HepG2 (cell line): ENCODE data around the gene NCOA7. TPM values are rescaled to one million over a fixed set of nuclear protein-coding genes. Genes with fewer than 3 reads are reported as not detected.
A peak's percentile ranks its signal among the peaks of the same experiment; 100 is the strongest.

ENCODE experiments used
- DR1 ChIP-seq: sonication (generic); formaldehyde crosslinking; IDR thresholded peaks from 2 replicates; pipeline ENCODE4 v1.8.0; 2021; ENCODE audit warnings: mild to moderate bottlenecking, missing genetic modification reagents, inconsistent platforms
- JUN ChIP-seq: sonication (generic); formaldehyde crosslinking; IDR thresholded peaks from 2 replicates; pipeline ENCODE4 v1.4.0; 2020; ENCODE audit warnings: mild to moderate bottlenecking, missing genetic modification reagents
- POGZ ChIP-seq: sonication (generic); formaldehyde crosslinking; IDR thresholded peaks from 2 replicates; pipeline ENCODE4 v1.4.0; 2020; ENCODE audit warnings: mild to moderate bottlenecking, missing genetic modification reagents
- PRMT3 ChIP-seq: sonication (generic); formaldehyde crosslinking; IDR thresholded peaks from 2 replicates; pipeline ENCODE4 v1.8.1; 2022; ENCODE audit warnings: low read depth, mild to moderate bottlenecking, moderate library complexity, missing genetic modification reagents, borderline replicate concordance
- REST ChIP-seq, 2 experiments: IDR thresholded peaks; 2 replicates each; pipeline ENCODE4 v1.6.1; 2011 to 2012; ENCODE audit warnings: low read length in 2 of 2, borderline replicate concordance in 1 of 2, low read depth in 1 of 2, mild to moderate bottlenecking in 1 of 2, moderate library complexity in 1 of 2
- REXO4 ChIP-seq: sonication (generic); formaldehyde crosslinking; IDR thresholded peaks from 2 replicates; pipeline ENCODE4 v1.8.0; 2022; ENCODE audit warnings: missing genetic modification reagents, mild to moderate bottlenecking, borderline replicate concordance
- SMARCE1 ChIP-seq: fragments of 450-650 bp; IDR thresholded peaks from 2 replicates; pipeline ENCODE4 v1.6.1; 2017; ENCODE audit warnings: borderline replicate concordance
- SNRNP70 ChIP-seq: fragments of 200-400 bp; formaldehyde crosslinking; IDR thresholded peaks from 2 replicates; pipeline ENCODE4 v1.6.1; 2017; ENCODE audit warnings: mild to moderate bottlenecking, low read depth, low read length, moderate library complexity
- SOX13 ChIP-seq, 3 experiments: fragments of 450-650 bp in 1 of 3; sonication (generic) in 1 of 3; formaldehyde crosslinking in 1 of 3; IDR thresholded peaks in 2 of 3; conservative IDR thresholded peaks in 1 of 3; 2 replicates each; pipeline versions ENCODE4 v1.5.0 to v1.6.1; 2016 to 2020; ENCODE audit warnings: antibody characterized with exemption in 1 of 3, mild to moderate bottlenecking in 1 of 3, missing compliant biosample characterization in 1 of 3, missing genetic modification reagents in 1 of 3, moderate library complexity in 1 of 3
- ZBTB37 ChIP-seq: sonication (generic); formaldehyde crosslinking; IDR thresholded peaks from 2 replicates; pipeline ENCODE4 v1.4.0; 2020; ENCODE audit warnings: mild to moderate bottlenecking, missing genetic modification reagents
- ZBTB43 ChIP-seq: sonication (generic); formaldehyde crosslinking; conservative IDR thresholded peaks from 2 replicates; pipeline ENCODE4 v1.4.0; 2020; ENCODE audit warnings: missing genetic modification reagents
- ZC3H13 ChIP-seq: sonication (generic); formaldehyde crosslinking; IDR thresholded peaks from 2 replicates; pipeline ENCODE4 v1.8.1; 2023; ENCODE audit warnings: mild to moderate bottlenecking, missing genetic modification reagents, moderate library complexity
- ZFAT ChIP-seq: sonication (generic); formaldehyde crosslinking; conservative IDR thresholded peaks from 2 replicates; pipeline ENCODE4 v1.8.1; 2023; ENCODE audit warnings: missing genetic modification reagents, inconsistent platforms
- ZGPAT ChIP-seq: IDR thresholded peaks from 2 replicates; pipeline ENCODE4 v1.6.1; 2016; ENCODE audit warnings: mild to moderate bottlenecking
- ZNF607 ChIP-seq: sonication (generic); formaldehyde crosslinking; IDR thresholded peaks from 2 replicates; pipeline ENCODE4 v1.5.1; 2020; ENCODE audit warnings: missing genetic modification reagents, mild to moderate bottlenecking, borderline replicate concordance
- ZNF678 ChIP-seq: sonication (generic); formaldehyde crosslinking; IDR thresholded peaks from 2 replicates; pipeline ENCODE4 v1.4.0; 2020; ENCODE audit warnings: mild to moderate bottlenecking, missing genetic modification reagents
- ZNF776 ChIP-seq: sonication (generic); formaldehyde crosslinking; IDR thresholded peaks from 2 replicates; pipeline ENCODE4 v1.4.0; 2020; ENCODE audit warnings: mild to moderate bottlenecking, missing genetic modification reagents
- ZNF850 ChIP-seq: sonication (generic); formaldehyde crosslinking; conservative IDR thresholded peaks from 2 replicates; pipeline ENCODE4 v1.9.0; 2021; ENCODE audit warnings: mild to moderate bottlenecking, missing genetic modification reagents
- ZNF879 ChIP-seq: sonication (generic); formaldehyde crosslinking; IDR thresholded peaks from 2 replicates; pipeline ENCODE4 v1.8.1; 2023; ENCODE audit warnings: missing genetic modification reagents
- polyA plus RNA-seq, 8 experiments: library from polyadenylated mRNA; depleted of rRNA in 3 of 8; stranded (reverse) in 7 of 8; unstranded in 1 of 8; fragments of >200 nt; fragmentation: Illumina TruSeq in 4 of 8; extraction: Trizol in 4 of 8; gene quantifications; 2 replicates each; pipeline versions ENCODE4 v1.2.1 to v1.2.3, GENCODE V29; 2011 to 2016; ENCODE audit warnings: low read depth in 4 of 8, missing spikeins in 1 of 8, mixed read lengths in 1 of 8; ENCODE audit not compliant: insufficient read depth in 1 of 8
- total RNA-seq, 5 experiments: library from RNA; depleted of rRNA; stranded (reverse); fragments of >200 nt; fragmentation: Illumina TruSeq; extraction: Trizol; gene quantifications; 2 replicates each; pipeline ENCODE4 v1.2.3, GENCODE V29; 2016; ENCODE audit warnings: low read depth in 1 of 5
- TF ChIP-seq, protein P1 (sequence below): sonication (generic); formaldehyde crosslinking; IDR thresholded peaks from 2 replicates; pipeline ENCODE4 v1.4.0; 2020; ENCODE audit warnings: mild to moderate bottlenecking, low read depth, missing genetic modification reagents

Gene NCOA7
- total and polyA plus RNA-seq, 2 of the 13 experiments (the other 11 are each of a cell fraction or from before 2014, with no cell fraction given) = 13.6 to 20.8 TPM

- no peak for TF ChIP-seq REXO4 (CRISPR knock-in tag)
- TF ChIP-seq ZC3H13 (CRISPR knock-in tag) = no peak
- TF ChIP-seq REST (IDR thresholded peaks at IDR 0.05; ENCODE audit: borderline replicate concordance in 1 of 2, low read depth in 1 of 2, low read length in 2 of 2) = no peak
- no peak for TF ChIP-seq ZNF607 (CRISPR knock-in tag)
- no peak for TF ChIP-seq SNRNP70
- no peak for TF ChIP-seq PRMT3 (CRISPR knock-in tag)
- TF ChIP-seq ZGPAT (CRISPR knock-in tag) = no peak
- no peak for TF ChIP-seq POGZ (CRISPR knock-in tag)
- no peak for TF ChIP-seq ZFAT (CRISPR knock-in tag)
- no peak for TF ChIP-seq ZNF678 (CRISPR knock-in tag)
- no peak for TF ChIP-seq ZNF850
- TF ChIP-seq ZBTB43 (CRISPR knock-in tag) = no peak
- TF ChIP-seq JUN (CRISPR knock-in tag) = no peak
- no peak for TF ChIP-seq SOX13 (IDR thresholded peaks at IDR 0.05)
- TF ChIP-seq SOX13 (CRISPR knock-in tag; conservative IDR thresholded peaks at IDR 0.05 in 1 of 2, IDR thresholded peaks at IDR 0.05 in 1 of 2) = no peak
- TF ChIP-seq ZNF776 (CRISPR knock-in tag) = no peak
- 0 out of 2 replicates have a peak, but pooled peaks have one; percentile 10 for TF ChIP-seq DR1 (CRISPR knock-in tag)
- no peak for TF ChIP-seq ZNF879 (CRISPR knock-in tag)
- TF ChIP-seq, protein P1, sequence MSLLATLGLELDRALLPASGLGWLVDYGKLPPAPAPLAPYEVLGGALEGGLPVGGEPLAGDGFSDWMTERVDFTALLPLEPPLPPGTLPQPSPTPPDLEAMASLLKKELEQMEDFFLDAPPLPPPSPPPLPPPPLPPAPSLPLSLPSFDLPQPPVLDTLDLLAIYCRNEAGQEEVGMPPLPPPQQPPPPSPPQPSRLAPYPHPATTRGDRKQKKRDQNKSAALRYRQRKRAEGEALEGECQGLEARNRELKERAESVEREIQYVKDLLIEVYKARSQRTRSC = no peak
- TF ChIP-seq ZBTB37 (CRISPR knock-in tag) = peak; percentile 60; the same call in 1 of the 2 replicates
- TF ChIP-seq SMARCE1 = no peak
Observed at GRCh38 chr6:125749865-125750691, 40.7 kb upstream of the NCOA7 start (continued).
